Measurements from ENCODE around the gene ARHGAP22.

The ARHGAP22 gene

GRCh38 chr10:48496831-48497779, 107.8 kb downstream of the ARHGAP22 start:
- DNase-seq (ENCODE audit: low spot score) = no peak

GRCh38 chr10:48496105-48496830, 108.6 kb downstream of the ARHGAP22 start:
- DNase-seq (ENCODE audit: low spot score) = no peak

GRCh38 chr10:48495282-48496045, 109.4 kb downstream of the ARHGAP22 start:
- DNase-seq (ENCODE audit: low spot score) = no peak

- no peak for DNase-seq (ENCODE audit: low spot score)
Observed at GRCh38 chr10:48494611-48495010, 110.3 kb downstream of the ARHGAP22 start.

- no peak for DNase-seq (ENCODE audit: low spot score)
Observed at GRCh38 chr10:48494073-48494472, 110.8 kb downstream of the ARHGAP22 start.

GRCh38 chr10:48493083-48493871, 111.6 kb downstream of the ARHGAP22 start:
- DNase-seq (ENCODE audit: low spot score) = no peak

GRCh38 chr10:48492201-48492600, 112.7 kb downstream of the ARHGAP22 start:
- no peak for DNase-seq (ENCODE audit: low spot score)

GRCh38 chr10:48491392-48492139, 113.3 kb downstream of the ARHGAP22 start:
- no peak for DNase-seq (ENCODE audit: low spot score)

- DNase-seq (ENCODE audit: low spot score) = no peak
Observed at GRCh38 chr10:48490946-48491345, 113.9 kb downstream of the ARHGAP22 start.

GRCh38 chr10:48490571-48490940, 114.3 kb downstream of the ARHGAP22 start:
- DNase-seq (ENCODE audit: low spot score) = no peak

- no peak for DNase-seq (ENCODE audit: low spot score)
Observed at GRCh38 chr10:48489099-48489498, 115.8 kb downstream of the ARHGAP22 start.

- DNase-seq (ENCODE audit: low spot score) = no peak
Observed at GRCh38 chr10:48487244-48487643, 117.6 kb downstream of the ARHGAP22 start.

- DNase-seq (ENCODE audit: low spot score) = no peak
Observed at GRCh38 chr10:48485711-48486110, 119.2 kb downstream of the ARHGAP22 start.

GRCh38 chr10:48484911-48485310, 120.0 kb downstream of the ARHGAP22 start:
- DNase-seq (ENCODE audit: low spot score) = no peak

- no peak for DNase-seq (ENCODE audit: low spot score)
Observed at GRCh38 chr10:48482207-48482606, 122.7 kb downstream of the ARHGAP22 start.

- no peak for DNase-seq (ENCODE audit: low spot score)
Observed at GRCh38 chr10:48481385-48481784, 123.5 kb downstream of the ARHGAP22 start.

- DNase-seq (ENCODE audit: low spot score) = no peak
Observed at GRCh38 chr10:48480397-48481374, 124.2 kb downstream of the ARHGAP22 start.

GRCh38 chr10:48478980-48479811, 125.7 kb downstream of the ARHGAP22 start:
- no peak for DNase-seq (ENCODE audit: low spot score)

- no peak for DNase-seq (ENCODE audit: low spot score)
Observed at GRCh38 chr10:48478469-48478868, 126.4 kb downstream of the ARHGAP22 start.
